ENCODE data around the gene SP3.
"Not testable (repeated sequence)": the region's sequence is repeated elsewhere in the genome, so short reads cannot be mapped to it uniquely, and the experiment has no call there.

Gene SP3

GRCh38 chr2:173941567-173941966 is 23.6 kb downstream of the SP3 start:
- no peak for DNase-seq

DNA sequence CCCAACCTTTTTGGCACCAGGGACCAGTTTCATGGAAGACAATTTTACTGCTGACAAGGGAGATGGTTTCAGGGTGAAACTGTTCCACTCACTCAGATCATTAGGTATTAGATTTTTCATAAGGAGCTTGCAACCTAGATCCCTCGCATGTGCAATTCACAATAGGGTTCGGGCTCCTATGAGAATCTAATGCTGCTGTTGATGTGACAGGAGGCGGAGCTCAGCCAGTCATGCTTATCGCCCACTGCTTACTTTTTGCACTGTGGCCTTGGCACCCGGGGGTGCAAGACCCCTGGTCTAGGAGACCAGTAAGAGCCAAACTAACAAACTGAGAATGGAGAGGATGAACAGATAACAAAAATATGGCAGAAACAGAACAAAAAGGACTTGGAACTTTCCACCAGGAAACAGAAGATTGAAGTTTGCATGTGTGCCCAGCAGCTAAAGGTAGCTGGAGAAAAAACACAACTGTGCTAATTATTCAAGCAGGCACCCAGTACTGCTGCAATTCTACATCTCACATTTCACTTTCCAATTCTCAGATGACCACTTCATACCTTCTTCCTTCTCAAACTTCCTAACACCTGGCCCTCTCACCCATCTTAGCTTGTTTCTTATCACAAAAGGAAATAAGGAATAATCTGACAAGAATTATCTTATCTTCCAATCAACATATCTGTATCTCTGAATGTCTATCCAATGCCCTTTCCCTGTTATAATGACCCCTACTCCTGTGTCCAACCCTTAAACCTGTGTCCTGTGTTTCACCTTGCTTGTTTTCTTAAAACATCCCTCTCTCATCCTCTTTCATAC is 24.8 kb downstream of the SP3 start:
- no peak for DNase-seq

DNA sequence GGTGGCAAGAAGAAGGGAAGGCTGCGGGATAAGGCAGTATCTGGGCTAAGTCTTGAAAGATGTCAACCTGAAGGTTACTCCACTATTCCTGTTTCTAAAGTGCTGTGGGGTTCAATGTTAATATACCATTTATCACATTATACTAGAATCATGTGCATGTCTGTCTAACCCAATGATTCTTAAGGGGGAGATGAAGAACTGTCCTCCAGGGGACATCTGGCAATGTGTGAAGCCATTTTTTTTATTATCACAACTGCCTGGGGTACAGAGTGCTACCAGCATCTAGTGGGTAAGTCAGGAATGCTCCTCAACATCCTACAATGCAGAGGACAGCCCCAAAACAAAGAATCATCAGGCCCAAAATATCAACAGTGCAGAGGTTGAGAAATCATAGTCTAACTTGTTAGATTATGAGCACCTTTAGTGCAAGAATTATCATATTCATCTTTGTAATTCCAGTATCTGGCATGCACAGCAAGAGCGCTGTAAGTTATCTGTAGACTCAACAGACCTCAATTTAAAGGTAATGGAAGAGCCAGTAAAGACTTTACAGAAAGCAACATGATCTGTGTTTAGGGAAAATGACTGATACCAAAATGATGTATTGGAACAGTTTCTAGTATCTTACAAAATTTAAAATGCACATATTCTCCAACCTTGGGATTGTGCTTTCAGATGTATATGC is 26.3 kb downstream of the SP3 start:
- no peak for DNase-seq

- no peak for DNase-seq
Observed at GRCh38 chr2:173935305-173935704, 29.9 kb downstream of the SP3 start.

- no peak for DNase-seq
Observed at GRCh38 chr2:173934895-173935294, 30.3 kb downstream of the SP3 start.

- no peak for DNase-seq
Observed at GRCh38 chr2:173931751-173932150, 33.4 kb downstream of the SP3 start.

- DNase-seq: no peak
Observed at GRCh38 chr2:173929441-173929840, 35.7 kb downstream of the SP3 start.

- DNase-seq: no peak
Observed at GRCh38 chr2:173926875-173927274, 38.3 kb downstream of the SP3 start.

DNA sequence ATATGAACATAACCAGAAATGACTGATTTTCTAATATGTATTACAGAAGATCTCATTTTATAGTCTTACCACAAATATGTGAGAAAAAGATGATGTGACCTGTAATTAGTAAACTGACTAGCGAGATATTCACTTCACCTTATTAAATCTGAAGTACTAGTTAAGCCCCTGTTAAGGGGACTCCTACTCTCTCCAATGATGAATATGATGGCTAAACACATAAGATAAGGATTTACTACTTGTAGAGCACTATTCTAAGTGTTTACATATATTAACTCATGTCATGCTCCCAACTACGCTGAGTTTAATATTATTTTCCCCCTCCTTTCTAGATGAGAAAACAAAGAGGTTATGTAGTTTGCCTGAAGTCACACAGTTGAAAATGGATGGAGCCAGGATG is 40.9 kb downstream of the SP3 start:
- no peak for DNase-seq

- DNase-seq: no peak
Observed at GRCh38 chr2:173922760-173923159, 42.4 kb downstream of the SP3 start.

GRCh38 chr2:173922068-173922467 is 43.1 kb downstream of the SP3 start:
- DNase-seq: no peak

DNA sequence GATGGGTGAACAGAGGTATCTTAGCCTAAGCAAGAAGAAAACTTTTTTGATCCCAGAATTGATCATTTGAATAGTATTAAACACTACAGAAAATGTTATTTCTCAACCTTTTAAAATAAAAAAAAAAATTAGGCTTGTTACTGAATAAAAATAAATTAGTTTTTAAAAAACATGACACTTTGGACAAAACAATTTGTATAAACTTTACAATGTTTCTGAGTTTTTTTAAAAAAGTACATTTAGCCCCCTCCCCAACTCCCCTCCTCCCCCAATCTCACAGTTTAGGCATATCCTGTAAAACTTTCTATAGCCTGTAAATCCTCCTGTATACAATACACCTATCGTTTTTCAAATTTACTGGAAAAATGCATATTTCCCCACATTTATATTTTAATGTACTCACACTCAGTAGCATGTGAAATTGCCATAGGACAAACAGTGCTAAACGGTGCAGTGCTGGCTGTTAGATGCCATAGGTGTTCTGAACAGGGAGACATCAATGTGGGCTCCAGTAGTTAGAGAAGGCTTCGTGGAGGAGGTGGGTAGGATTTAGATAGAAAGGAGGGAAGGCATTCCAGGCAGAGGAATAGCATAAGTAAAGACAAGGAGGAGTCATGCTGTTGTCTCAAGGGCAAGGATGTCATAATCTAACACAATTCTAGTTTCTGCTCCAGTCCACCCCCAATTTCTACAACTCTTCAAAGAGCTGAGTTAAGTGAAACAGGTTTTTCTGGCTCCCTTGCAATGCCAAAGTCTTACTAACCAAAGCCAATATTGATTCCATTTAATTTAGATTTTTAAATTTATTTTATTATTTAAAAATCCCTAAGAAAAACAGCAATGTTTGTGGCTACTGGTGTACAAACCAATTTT is 50.9 kb downstream of the SP3 start:
- no peak for DNase-seq

DNA sequence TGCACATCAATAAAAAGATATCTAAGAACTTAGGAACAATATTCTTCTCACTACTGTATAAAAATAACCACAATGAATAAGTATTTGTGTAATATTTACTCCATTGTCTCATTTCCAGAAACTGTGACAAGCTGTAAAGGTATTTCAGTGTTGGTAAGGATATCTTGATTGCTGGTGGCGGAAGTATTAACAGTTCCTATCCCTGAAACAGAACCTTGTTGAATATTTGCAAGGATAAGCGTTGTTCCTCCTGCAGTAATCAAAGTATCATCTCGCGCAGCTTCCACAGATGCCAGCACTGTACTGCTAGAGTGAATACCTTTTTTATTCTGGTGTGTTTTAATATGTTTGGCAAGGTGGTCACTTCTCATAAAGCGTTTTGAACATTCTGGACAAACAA is 55.3 kb downstream of the SP3 start:
- DNase-seq: no peak

- no peak for DNase-seq
Observed at GRCh38 chr2:173906626-173907025, 58.5 kb downstream of the SP3 start.

- DNase-seq: no peak
Observed at GRCh38 chr2:173903601-173904394, 61.4 kb downstream of the SP3 start.

DNA sequence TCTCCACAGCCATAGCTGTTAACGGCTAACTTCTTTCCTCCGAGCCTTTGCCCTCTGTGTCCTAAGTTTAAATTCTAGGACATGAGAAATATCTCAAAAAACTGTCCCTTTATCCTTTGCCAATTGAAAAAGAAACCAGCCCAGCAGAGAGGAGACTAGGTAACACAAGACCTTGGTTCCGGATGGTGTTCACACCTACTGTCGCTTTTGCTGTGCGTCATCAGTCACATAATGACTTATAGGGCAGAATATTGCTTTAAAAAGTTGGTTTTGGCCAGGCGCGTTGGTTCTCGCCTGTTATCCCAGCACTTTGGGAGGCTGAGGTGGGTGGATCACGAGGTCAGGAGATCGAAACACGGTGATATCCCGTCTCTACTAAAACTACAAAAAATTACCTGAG is 66.2 kb downstream of the SP3 start:
- DNase-seq: no peak

- no peak for DNase-seq
Observed at GRCh38 chr2:173898178-173898668, 67.0 kb downstream of the SP3 start.

GRCh38 chr2:173896755-173897154 is 68.4 kb downstream of the SP3 start:
- no peak for DNase-seq

DNA sequence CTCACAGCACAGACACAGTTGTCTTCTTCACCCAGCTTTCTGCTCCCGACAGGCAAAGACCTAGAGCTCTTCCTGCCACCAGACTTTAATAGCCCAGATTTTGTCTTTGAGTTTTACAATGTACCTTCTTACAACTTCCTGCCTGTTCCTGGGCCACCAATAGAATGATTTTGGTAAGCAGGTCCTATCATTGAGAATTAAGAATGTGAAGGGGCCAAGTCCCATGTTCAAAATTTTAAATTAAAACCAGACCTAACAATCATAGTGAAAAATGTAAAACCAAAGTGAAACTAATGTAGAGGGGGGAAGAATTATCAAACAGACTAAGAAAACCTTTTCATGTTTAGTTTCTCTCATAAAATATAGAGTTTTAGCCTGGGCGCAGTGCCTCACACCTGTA is 72.8 kb downstream of the SP3 start:
- DNase-seq: no peak

DNA sequence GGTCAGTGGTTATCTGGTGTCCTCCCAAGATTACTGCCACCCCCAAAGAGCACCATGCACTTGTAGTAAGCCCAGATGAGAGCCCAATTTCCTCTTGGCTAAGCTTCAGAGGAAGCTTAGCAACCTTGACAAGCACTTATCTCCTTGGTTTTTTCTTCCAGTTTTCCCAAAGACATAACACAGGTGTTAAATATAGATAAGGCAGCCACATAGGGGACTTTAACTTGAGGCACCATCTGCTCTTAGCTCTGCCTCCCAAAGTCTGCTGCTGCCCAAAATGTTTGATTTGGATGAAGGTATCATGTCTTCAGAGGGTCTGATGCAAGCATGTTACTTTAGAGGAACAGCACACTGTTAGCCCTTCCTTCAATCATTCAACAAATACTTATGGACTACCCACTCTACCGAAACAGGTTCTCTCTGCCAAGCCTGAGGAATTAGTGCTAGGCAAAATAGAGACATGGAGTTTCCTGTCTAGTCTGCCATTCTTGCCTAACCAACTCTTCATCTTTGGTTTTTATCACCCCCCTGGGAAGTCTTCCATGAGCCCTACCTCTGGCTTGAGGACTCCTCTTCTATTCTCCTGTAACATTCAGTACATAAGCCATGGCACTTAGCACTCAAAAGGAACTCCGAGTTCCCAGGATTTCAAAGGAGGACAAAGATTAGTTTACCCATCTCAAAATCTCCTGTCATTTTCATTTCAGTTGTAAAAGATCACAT is 73.7 kb downstream of the SP3 start:
- no peak for DNase-seq

- not testable (repeated sequence) for DNase-seq
Observed at GRCh38 chr2:173889464-173889863, 75.7 kb downstream of the SP3 start.

GRCh38 chr2:173886613-173887012 is 78.6 kb downstream of the SP3 start:
- DNase-seq: no peak

Measured in femur (tissue), 1 donor.